GM23338 (cell line): ENCODE data around the gene UBXN2A. TPM values are rescaled to one million over a fixed set of nuclear protein-coding genes. Genes with fewer than 3 reads are reported as not detected.

Experiments used
- ATAC-seq: fragments of 200-7000 bp; cut with Tn5 transposase; 3 replicates; pipeline ENCODE4 v1.9.1; 2020
- DNase-seq: peaks from one replicate; pipeline ENCODE4 v3.0.0-alpha.2; 2015; ENCODE audit warnings: low spot score
- H2AFZ ChIP-seq: fragments of 200-600 bp; sonication (generic); 2 replicates; pipeline ENCODE4 v1.8.0; 2016; ENCODE audit warnings: antibody characterized with exemption, mild to moderate bottlenecking, moderate library complexity
- H3F3A ChIP-seq: fragments of 200-600 bp; sonication (generic); replicated peaks from 2 replicates; pipeline ENCODE4 v1.8.0; 2017; ENCODE audit warnings: antibody characterized with exemption, mixed run types, low read depth
- H3K27ac ChIP-seq: fragments of 200-600 bp; sonication (generic); 2 replicates; pipeline ENCODE4 v1.6.1; 2016; ENCODE audit warnings: low read depth
- H3K27me3 ChIP-seq: fragments of 200-600 bp; sonication (generic); 2 replicates; pipeline ENCODE4 v1.8.0; 2016; ENCODE audit warnings: mild to moderate bottlenecking, mixed run types, moderate library complexity; ENCODE audit not compliant: insufficient read depth
- H3K36me3 ChIP-seq: fragments of 200-600 bp; sonication (generic); 2 replicates; pipeline ENCODE4 v1.8.0; 2016; ENCODE audit warnings: mild to moderate bottlenecking; ENCODE audit not compliant: insufficient read depth
- H3K4me1 ChIP-seq: fragments of 200-600 bp; sonication (generic); 2 replicates; pipeline ENCODE4 v1.8.0; 2016; ENCODE audit warnings: mild to moderate bottlenecking, moderate library complexity; ENCODE audit not compliant: insufficient read depth
- H3K4me2 ChIP-seq: fragments of 200-600 bp; sonication (generic); 2 replicates; pipeline ENCODE4 v1.7.1; 2017; ENCODE audit warnings: mixed run types
- H3K4me3 ChIP-seq: fragments of 200-600 bp; sonication (generic); 2 replicates; pipeline ENCODE4 v1.6.1; 2016; ENCODE audit warnings: mixed run types
- H3K79me2 ChIP-seq: fragments of 200-600 bp; sonication (generic); replicated peaks from 2 replicates; pipeline ENCODE4 v1.8.0; 2017; ENCODE audit warnings: mild to moderate bottlenecking; ENCODE audit not compliant: insufficient read depth
- H3K9me2 ChIP-seq: fragments of 200-600 bp; sonication (generic); 2 replicates; pipeline ENCODE4 v1.8.0; 2017; ENCODE audit not compliant: insufficient read depth
- H4K20me1 ChIP-seq: fragments of 200-600 bp; sonication (generic); replicated peaks from 2 replicates; pipeline ENCODE4 v1.8.0; 2017; ENCODE audit warnings: mild to moderate bottlenecking; ENCODE audit not compliant: insufficient read depth
- H3K27ac Mint-ChIP-seq: 2 replicates; pipeline ENCODE4 v1.8.0; 2020; ENCODE audit warnings: inconsistent platforms, mild to moderate bottlenecking, moderate library complexity, mixed read lengths
- H3K27me3 Mint-ChIP-seq: 3 replicates; pipeline ENCODE4 v1.8.0; 2022; ENCODE audit warnings: low read depth, mild to moderate bottlenecking, moderate library complexity, mixed read lengths, inconsistent platforms; ENCODE audit not compliant: insufficient read depth, poor library complexity
- H3K36me3 Mint-ChIP-seq: 3 replicates; pipeline ENCODE4 v1.8.0; 2021; ENCODE audit warnings: low read depth, mild to moderate bottlenecking, inconsistent platforms, moderate library complexity, mixed read lengths
- H3K4me1 Mint-ChIP-seq: 3 replicates; pipeline ENCODE4 v1.8.0; 2020; ENCODE audit warnings: mild to moderate bottlenecking, inconsistent platforms, mixed read lengths
- H3K4me3 Mint-ChIP-seq: 3 replicates; pipeline ENCODE4 v1.8.0; 2021; ENCODE audit warnings: moderate library complexity, mild to moderate bottlenecking, inconsistent platforms, mixed read lengths
- H3K9me3 Mint-ChIP-seq: 3 replicates; pipeline ENCODE4 v1.8.0; 2020; ENCODE audit warnings: moderate library complexity, mild to moderate bottlenecking, inconsistent platforms, mixed read lengths
- CREB1 ChIP-seq: fragments of 250-450 bp; sonication (Bioruptor Pico); IDR thresholded peaks from 2 replicates; pipeline ENCODE4 v1.5.0; 2020; ENCODE audit warnings: low read depth, mild to moderate bottlenecking, moderate library complexity
- CTCF ChIP-seq, 2 experiments: fragments of 200-600 bp in 1 of 2; sonication (generic) in 1 of 2; conservative IDR thresholded peaks; 2 replicates each; pipeline versions ENCODE4 v1.5.1 to v1.6.1; 2016 to 2017; ENCODE audit warnings: antibody characterized with exemption in 2 of 2, low read depth in 2 of 2, mild to moderate bottlenecking in 2 of 2, moderate library complexity in 1 of 2
- ETS1 ChIP-seq: IDR thresholded peaks from 2 replicates; pipeline ENCODE4 v1.6.1; 2016; ENCODE audit warnings: antibody characterized with exemption
- EZH2 ChIP-seq: fragments of 200-600 bp; sonication (generic); IDR thresholded peaks from one replicate; pipeline ENCODE4 v1.8.0; 2017; ENCODE audit warnings: antibody characterized with exemption, mild to moderate bottlenecking, low read depth; ENCODE audit not compliant: unreplicated experiment
- EZH2phosphoT487 ChIP-seq: fragments of 200-600 bp; sonication (generic); IDR thresholded peaks from one replicate; pipeline ENCODE4 v1.8.1; 2018; ENCODE audit warnings: antibody characterized with exemption; ENCODE audit not compliant: unreplicated experiment
- JUNB ChIP-seq: IDR thresholded peaks from one replicate; pipeline ENCODE4 v1.6.1; 2016; ENCODE audit warnings: antibody characterized with exemption; ENCODE audit not compliant: unreplicated experiment
- POLR2AphosphoS5 ChIP-seq: IDR thresholded peaks from 2 replicates; pipeline ENCODE4 v1.6.1; 2016; ENCODE audit warnings: antibody characterized with exemption, low read depth
- ZNF114 ChIP-seq: fragments of 250-450 bp; sonication (Bioruptor Pico); IDR thresholded peaks from 2 replicates; pipeline ENCODE4 v1.5.0; 2020; ENCODE audit warnings: mild to moderate bottlenecking, moderate library complexity
- ZNF331 ChIP-seq: fragments of 250-450 bp; sonication (Bioruptor Pico); IDR thresholded peaks from 2 replicates; pipeline ENCODE4 v1.5.0; 2020; ENCODE audit warnings: low read depth, mild to moderate bottlenecking, moderate library complexity
- polyA plus RNA-seq: library from polyadenylated mRNA; unstranded; fragments of >200 nt; fragmentation: Nextera tagmentation; extraction: Ambion mirVana; gene quantifications from 2 replicates; pipeline ENCODE4 v1.2.1, GENCODE V29; 2016
- total RNA-seq: library from RNA; depleted of rRNA; stranded (reverse); fragments of >200 nt; shearing (Covaris generic); gene quantifications from 2 replicates; pipeline ENCODE4 v1.2.3, GENCODE V29; 2014

Gene UBXN2A
- total and polyA plus RNA-seq, 2 experiments from 2014 or later = 11.5 to 12.1 TPM

GRCh38 chr2:23941644-23942043 lies 1.4 kb downstream of the UBXN2A start:
- peaks cover 58% of the 10 kb centered on the region for H3K79me2 ChIP-seq
- H3K27ac ChIP-seq = no peak overlapping the region
- TF ChIP-seq POLR2AphosphoS5 (no peak), ZNF114 (CRISPR knock-in tag) (no peak), JUNB (no peak), ETS1 (no peak), EZH2phosphoT487 (no peak)

GRCh38 chr2:23943666-23944065 lies 3.4 kb downstream of the UBXN2A start:
- DNase-seq (no peak), ATAC-seq (no peak)
- Mint-ChIP-seq H3K27me3 (peaks cover 11% of the 10 kb centered on the region), H3K27ac (no peak overlapping the region), H3K36me3 (peaks cover 10% of the 10 kb centered on the region; the same call in 2 of the 3 replicates), H3K9me3 (no peaks in the 10 kb centered on the region; the same call in 2 of the 3 replicates), H3K4me1 (peaks cover 27% of the 10 kb centered on the region), H3K4me3 (no peak overlapping the region)
- Histone ChIP-seq H3F3A (peaks cover 9% of the 10 kb centered on the region; the same call in 1 of the 2 replicates), H2AFZ (no peak overlapping the region), H3K4me3 (no peak overlapping the region), H3K79me2 (peaks cover 78% of the 10 kb centered on the region), H3K36me3 (no peaks in the 10 kb centered on the region), H3K9me2 (no peaks in the 10 kb centered on the region), H3K4me1 (peaks cover 14% of the 10 kb centered on the region), H3K27me3 (no peaks in the 10 kb centered on the region; the same call in 1 of the 2 replicates), H4K20me1 (peaks cover 3% of the 10 kb centered on the region), H3K27ac (no peak overlapping the region), H3K4me2 (no peak overlapping the region)
- TF ChIP-seq CREB1 (CRISPR knock-in tag) = no peak
- no peak for TF ChIP-seq CTCF (conservative IDR thresholded peaks at IDR 0.05; ENCODE audit: low read depth in 2 of 2)
- TF ChIP-seq ZNF331 = no peak
- no peak for TF ChIP-seq EZH2
- TF ChIP-seq ETS1 = no peak
- no peak for TF ChIP-seq JUNB

More at GRCh38 chr2:23941644-23942043, 1.4 kb downstream of the UBXN2A start:
- Mint-ChIP-seq H3K27ac (no peak overlapping the region), H3K4me3 (peak overlapping the region; percentile 3), H3K9me3 (no peaks in the 10 kb centered on the region; the same call in 2 of the 3 replicates), H3K27me3 (peaks cover 11% of the 10 kb centered on the region), H3K36me3 (peaks cover 10% of the 10 kb centered on the region; the same call in 2 of the 3 replicates), H3K4me1 (peaks cover 27% of the 10 kb centered on the region)
- Histone ChIP-seq H2AFZ (no peak overlapping the region), H3F3A (peaks cover 11% of the 10 kb centered on the region; the same call in 1 of the 2 replicates), H3K4me1 (peaks cover 16% of the 10 kb centered on the region), H4K20me1 (peaks cover 3% of the 10 kb centered on the region; the same call in 1 of the 2 replicates), H3K4me3 (peak overlapping the region; percentile 72), H3K4me2 (peak overlapping the region; percentile 92), H3K9me2 (no peaks in the 10 kb centered on the region), H3K36me3 (no peaks in the 10 kb centered on the region), H3K27me3 (no peaks in the 10 kb centered on the region; the same call in 1 of the 2 replicates)
- DNase-seq (no peak), ATAC-seq (no peak)
